AML-193 (cell line): ENCODE measurements around the gene CCDC138.

Experiments used
- DNase-seq, 2 experiments: peaks; one replicate each; lab custom pipeline; 2025; lab: John Stamatoyannopoulos, UW

Gene CCDC138

DNA sequence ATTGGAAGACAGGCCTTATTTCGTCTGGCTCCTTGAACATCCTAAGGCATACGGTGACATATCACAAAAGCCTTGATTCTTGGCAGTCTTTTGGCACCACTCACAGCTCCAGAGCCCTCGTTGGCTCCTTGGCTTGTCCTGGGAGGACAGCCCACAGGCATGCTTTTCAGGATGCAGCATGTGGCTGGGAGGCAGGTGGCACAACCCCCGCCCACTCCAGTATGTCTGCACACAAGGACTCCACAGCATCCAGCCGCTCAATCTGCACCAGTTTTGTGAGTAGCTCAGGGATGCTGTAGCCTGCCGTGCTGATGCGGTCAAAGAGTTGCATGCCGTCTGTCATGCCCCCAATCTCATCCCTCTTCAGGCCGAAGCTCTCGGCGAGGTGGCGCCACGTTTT, 110.2 kb downstream of the CCDC138 start:
- no peak for DNase-seq

DNA sequence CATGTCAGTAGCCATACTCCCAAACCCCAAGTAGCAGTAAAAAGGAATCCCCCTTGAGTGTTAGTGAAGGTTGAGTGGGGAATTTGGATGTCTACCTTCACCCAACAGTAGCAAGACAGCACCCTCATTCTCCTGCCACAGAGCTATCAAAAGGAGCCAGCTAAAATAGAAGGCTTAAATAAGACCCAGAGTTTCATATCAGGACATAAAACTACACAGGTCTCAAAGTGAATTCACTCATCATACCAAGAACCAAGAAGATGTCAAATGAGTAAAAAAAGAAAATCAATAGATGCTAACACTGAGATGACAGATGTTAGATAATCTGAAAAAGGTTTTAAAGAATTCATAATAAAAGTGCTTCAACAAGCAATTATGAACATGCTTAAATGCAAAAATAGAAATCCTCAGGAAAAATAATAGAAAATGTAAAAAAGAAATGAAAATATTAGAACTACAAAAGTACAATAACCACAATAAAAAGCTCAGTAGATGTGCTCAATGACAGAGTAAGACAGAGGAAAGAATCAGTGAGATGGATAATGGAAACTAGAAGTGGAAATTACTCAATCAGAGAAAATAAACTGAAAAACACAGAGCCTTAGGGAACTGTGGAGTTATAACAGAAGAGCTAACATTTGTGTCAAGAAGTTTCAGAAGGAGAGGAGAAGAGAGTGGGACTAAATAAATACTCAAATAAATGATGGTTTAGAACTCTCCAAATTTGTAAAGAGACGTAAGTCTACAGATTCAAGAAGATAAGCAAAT, 111.9 kb downstream of the CCDC138 start:
- no peak for DNase-seq

DNA sequence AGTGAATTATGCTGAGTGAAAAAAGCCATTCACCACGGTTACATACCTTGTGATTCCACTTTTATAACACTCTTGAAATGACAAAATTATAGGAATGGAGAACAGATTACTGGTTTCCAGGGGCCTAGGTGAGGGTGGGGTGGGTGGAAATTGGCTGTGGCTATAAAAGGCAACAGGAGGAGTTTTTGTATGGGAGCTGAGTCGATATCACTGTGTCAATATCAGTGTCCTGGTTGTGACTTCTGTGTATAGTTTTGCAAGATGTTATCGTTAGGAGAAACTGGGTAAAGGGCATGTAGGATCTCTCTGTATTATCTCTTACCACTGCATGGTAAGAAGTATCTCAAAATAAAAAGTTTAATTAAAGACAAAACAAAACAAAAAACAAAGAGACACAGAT, 118.1 kb downstream of the CCDC138 start:
- no peak for DNase-seq

DNA sequence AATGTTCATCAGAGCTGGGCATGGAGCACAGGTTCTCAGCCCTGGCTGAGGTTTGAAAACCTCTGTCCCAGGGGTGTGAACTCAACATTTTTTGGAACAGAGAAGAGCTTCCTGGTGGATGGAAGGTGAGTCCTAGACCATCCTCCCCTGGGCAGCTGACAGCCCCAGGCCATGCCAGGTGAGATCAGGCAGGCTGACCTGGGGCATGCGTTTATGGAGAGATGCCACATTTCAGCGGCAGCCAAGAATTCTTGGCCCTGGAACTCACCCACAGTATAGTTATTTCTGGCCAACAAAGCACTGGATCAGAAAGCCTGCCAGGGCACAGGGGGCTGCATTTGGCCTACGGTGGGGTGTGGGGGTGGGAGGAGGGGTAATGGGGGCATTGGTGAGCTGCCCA, 118.6 kb downstream of the CCDC138 start:
- DNase-seq = no peak

DNA sequence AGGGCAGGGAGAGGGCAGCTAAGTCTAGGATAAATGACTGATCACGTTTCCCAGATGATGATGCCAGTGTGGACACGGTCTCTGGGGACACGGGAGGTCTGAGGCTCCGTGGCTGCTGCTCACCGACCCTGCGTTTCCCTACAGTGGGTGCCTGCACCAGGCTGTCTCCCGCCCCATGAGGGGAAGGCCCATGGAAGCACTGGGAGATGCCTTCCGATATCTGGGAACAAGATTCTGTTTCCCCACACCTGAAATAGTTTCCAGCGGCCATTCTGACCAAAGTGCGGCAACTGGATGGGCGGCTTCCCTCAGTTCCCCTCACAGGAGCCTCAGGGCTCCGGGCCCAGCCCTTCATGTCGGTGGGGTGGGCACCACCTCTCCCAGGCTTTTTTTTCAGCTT, 119.3 kb downstream of the CCDC138 start:
- DNase-seq = no peak

DNA sequence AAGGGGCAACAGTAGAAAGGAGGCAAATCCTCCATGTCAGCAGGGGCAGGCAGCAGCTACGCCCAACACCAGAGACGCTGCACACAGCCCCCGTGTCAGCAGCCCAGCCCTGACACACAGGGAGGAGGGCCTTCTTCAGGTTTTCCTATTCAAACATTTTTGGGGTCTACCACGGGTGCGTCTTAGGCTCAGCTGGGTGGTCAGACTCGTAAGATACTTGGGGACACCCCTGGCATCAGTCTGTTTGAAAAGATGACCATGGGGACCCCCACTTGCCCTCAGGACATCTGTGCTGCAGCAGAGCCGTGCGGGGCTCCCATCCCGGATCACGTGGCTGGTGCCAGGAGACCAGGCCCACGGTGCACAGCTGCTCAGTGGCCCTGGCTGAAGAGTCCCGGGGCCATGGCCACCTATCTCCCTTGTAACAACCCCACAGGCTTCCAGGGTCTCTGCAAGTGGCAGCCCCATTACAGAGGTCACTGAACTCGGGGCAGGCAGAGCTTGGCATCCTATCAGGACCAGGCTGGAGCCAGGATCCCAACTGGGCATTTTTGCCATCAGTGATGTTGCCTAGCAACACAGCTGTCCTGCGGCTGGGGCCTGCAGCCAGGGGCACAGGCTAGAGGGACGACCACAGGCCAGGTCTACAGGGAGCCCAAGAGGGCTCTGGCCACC, 120.0 kb downstream of the CCDC138 start:
- DNase-seq = no peak

DNA sequence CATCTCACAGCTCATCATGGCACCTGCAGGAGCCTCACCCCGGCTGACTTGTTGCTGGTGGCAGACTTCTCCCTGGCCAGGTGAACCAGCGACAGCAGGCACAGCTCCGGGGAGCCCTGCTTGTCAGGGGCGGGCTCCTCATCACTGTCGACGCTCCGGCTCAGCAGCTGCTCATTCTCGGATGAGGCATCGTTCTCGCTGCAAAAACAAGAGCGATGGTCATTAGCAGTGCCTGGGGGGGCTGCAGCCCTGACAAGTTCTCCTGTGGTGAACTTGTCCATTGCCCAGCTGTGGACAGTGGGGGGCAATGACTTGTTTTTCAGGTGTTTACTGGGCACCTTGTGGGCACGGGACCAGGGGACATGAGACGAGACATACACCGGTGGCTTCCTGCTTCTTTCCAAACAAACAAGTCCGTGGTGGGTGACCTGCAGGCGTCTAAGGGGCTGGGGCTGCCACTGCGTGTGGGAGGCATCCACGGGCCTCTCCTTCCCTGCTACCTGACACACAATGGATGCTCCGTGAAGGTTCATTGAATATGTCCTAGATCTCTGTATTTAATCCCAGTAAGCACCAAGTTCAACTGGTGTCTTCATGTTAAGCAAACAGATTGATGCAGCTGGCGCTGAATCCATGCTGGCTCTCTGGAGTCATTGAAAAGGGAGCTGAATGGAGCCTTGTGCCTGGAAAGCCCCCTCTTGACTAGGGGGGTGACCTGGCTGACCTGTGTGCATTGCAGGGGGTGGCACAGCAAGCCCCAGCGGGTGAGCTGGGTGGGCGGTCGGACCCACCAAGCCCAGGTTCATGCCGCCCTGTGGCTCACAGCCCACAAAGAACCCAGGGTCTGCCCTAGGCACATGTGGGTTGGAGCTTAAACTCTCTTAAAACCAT, 121.5 kb downstream of the CCDC138 start:
- DNase-seq = no peak

DNA sequence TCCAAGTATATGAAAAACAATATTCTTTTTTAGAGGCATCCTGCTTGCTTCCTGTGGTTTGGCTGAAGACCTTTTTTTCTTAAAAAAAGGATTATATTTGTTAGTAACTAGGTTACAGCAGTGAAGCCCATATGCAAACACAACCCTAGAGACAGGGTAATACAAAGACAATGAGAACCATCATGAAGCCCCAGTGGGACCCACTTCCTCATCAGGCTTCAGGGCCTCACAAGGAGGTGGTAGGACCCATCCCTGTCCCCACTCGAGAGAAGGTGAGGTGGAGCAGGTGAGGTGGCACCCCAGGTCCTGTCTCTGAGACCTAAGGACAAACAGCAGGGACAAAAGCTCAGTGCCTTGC, 122.1 kb downstream of the CCDC138 start:
- DNase-seq = no peak

DNA sequence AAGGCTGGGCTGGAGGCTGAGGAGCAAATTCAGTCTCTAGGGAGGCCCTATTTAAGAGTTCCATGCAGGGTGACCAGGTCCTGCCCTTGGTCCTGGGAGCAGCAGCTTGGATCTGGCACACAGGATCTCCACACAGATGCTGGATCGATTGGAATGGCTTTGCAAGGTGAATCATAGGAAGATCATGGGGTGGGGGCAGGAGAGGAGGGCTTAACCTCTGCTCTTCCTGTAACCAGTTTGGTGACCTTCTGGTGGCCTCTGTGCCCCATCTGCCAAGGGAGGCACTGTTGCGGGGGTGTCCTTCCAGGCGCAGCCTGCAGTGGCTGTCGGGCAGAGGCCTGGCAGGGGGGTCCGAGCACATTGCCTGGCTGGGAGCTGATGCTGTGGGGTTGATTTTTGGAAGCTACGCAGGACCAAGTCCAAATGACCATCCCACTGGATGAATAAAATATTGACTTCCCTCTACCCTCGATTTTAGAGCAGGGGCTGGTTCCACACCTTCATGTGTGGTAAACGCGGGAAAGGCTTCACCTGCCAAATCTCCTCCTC, 122.8 kb downstream of the CCDC138 start:
- DNase-seq = no peak

DNA sequence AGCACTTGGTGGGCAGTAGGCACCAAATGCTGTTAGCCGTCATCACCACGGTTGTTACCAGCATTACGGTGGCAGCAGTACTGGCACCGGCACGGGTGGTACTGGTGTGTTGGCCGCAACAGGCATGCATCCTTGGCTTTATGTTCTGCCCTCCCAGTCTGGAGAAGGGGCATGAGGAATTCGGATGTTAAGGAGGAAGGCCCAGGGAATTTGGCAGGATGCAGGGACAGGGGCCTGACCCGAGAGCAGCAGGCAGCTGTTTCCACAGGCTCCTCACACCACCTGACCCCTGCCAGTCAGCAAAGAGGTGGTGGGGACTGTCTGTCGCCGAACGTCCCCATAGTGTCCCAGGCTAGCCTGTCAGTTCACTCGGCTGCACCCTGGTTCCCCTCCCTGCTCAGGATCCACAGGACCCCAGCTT, 123.5 kb downstream of the CCDC138 start:
- DNase-seq = no peak

DNA sequence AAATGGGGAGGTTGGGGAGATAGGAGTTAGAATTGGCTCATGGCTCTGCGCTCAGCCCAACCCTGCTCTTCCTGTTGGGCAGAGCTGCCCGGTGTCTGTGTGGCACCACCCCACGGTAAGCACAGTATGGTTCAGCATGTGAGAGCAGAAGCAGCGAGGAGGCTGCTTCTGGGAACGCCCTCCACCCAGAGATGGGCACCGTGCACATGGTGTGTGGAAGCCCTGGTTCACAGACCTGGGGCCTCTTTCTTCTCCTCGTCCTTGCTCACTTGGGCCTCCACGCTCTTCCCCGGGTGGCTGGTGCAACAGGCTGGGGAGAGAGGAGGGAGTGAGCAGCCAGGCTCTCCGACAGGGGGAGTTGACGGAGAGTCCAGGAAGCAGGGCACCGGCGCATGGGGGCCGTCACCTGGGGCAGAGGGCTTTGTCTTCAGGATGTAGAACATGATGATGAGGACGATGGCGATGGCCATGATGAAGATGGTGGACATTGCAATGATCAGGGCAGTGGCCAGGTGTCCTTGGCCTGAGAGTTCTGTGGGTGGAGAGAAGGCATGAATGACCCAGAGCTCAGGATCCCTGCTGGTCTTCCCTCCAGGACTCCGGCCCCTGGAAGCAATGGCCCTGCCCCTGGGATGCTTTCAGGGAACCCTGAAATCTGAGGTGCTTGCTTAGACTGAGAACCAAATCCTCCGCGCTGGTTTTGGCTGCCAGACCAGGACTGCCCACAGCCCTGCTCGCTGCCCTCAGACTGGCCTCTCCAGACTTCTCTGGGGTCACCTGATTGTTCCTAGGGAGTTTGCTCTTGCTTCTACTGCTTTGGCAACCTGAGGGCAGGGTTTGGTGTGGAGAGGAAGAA, 124.2 kb downstream of the CCDC138 start:
- no peak for DNase-seq

DNA sequence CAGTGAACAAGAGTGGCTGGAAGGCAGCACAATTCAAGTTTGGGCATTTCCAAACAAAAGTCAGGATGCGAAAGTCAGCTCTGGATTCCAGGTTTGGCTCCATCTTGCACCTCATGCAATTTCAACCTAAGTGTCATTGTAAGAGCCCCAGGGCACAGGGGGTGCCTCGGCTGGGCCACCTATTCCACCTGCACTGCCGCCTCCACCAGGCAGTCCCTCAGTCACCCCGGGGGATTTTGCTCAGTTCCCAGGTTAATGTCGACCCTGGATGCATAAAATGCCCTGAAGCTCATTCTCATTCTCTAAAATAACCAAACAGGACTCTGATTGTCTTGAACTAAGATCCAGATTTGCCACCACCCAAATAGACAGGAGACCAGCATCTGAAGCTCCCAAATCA, 124.8 kb downstream of the CCDC138 start:
- no peak for DNase-seq

DNA sequence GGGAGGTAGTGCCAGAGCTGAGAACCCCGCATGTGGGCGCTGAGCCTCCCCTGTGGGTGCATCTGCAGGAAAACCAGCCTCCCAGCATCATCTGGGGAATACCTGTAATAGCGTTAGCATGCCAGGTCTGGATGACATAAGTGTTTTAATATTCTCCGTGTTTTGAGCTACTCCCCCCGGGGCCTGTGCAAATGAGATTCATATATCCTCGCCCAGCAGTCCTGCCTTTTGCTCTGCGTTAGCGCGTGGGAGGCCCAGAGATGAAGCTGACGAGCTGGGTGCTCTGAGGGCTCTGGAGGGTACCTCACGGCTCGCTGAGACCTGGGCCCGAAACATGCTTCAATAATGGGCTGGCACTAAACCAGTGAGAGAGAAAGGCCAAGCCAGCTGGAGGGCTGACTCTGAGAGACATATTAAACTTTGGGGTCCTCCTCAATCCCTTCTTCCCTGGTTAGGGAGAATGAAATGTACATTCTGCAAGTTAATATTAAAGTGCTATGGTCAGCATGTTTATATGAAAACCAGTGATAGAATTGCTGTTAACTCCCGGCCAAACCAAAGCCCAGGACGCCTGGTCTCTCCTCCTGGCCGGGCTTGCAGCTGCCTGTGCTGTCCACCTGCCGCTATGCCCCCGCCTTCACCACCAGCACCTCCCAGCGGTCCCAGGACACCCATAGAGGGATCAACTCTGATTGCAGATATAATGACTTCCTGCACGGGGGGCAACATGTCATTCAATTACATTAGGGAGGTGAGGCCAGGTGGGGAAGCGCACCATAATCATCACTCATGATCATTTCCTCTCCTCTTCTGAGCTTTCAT, 125.4 kb downstream of the CCDC138 start:
- no peak for DNase-seq

DNA sequence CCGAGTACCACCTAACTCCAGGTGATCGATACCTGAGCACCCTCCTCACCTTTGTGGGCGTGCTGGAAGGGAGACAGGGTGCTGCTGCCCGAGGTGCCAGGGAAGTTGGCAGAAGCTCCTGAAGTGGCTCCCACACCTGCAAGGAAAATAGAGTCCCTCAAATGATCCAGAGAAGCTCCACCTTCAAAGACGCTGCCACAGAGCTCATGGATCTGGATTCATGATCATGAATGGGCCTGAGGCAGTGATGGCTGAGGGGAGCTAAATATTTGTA, 126.0 kb downstream of the CCDC138 start:
- no peak for DNase-seq

DNA sequence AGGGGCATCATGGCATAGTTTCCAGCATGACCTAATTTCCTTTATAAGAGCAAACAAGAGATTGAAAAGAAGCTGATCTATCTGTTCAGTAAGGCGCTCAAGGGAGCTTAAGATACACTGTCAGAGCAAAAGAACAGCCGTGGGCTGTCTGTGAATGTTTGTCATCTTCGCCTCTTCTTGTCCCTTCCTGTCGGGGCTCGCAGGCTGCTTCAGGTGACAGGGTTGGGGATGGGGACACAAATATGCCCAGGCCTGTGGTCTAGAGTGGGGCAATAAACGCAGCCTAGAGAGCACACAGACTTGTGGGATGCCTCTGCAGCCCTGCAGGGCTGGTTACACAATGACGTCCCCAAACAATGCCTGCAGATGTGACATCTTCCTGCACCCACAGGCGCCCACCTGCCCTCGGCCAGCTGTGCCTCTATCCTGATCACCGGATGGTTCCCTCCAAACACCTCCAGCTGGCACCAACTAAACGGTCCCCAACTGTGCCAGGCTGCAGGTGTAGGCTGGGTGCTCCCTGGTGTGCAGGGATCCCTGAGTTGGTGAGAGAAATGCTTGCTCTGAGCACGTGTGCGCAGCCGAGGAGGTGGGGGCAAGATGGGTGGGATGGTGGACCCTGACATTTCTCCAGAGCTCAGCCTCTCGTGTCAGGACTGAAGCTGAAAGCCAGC, 129.7 kb downstream of the CCDC138 start:
- no peak for DNase-seq

DNA sequence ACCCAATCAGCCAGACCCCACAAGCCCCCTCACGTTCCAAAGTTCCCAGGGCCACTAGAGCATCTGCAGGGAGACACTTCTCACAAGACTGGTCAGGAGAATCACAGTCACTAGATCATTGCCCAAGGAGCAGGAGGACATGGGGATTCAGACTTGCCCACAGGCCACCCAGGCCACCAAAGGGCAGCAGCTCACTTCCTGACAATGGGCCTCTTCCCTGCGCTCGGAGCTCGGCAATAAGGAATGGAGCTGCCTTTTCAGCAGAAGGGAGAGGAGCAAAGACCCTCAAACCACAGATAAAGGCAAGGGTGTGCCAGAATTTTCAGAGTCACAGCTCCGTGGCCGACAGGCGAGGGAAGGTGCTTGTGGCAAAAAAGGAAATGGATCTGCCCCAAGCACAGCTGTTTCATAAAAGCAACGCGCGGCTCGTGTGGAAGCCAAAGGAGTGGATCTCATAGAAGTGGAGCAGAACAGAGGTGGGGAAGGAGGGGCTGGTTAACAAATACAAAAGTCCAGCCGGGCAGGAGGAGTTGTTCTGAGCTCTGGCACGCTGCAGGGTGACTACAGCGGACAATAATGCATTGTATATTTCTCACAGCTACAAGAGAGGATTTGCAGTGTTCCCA, 130.3 kb downstream of the CCDC138 start:
- DNase-seq = no peak

DNA sequence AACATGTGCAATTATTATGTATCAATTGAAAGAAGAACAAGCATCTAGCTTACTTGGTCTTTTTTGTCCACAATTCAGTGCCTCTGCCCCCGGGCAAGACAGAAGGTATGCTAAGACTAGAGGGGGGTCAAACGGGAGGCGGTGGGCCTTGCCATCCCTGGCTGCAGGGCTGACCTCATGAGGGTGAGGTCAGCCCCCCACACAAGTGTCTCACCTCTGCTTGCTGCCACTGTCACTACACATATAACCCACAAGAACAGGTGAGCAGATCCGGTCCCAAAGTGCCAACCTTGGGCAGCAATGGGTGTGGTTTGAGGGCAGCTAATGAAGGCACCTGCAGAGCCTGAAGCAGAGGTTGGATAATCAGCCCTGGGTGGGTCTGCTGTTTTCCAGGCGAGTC, 131.0 kb downstream of the CCDC138 start:
- no peak for DNase-seq

DNA sequence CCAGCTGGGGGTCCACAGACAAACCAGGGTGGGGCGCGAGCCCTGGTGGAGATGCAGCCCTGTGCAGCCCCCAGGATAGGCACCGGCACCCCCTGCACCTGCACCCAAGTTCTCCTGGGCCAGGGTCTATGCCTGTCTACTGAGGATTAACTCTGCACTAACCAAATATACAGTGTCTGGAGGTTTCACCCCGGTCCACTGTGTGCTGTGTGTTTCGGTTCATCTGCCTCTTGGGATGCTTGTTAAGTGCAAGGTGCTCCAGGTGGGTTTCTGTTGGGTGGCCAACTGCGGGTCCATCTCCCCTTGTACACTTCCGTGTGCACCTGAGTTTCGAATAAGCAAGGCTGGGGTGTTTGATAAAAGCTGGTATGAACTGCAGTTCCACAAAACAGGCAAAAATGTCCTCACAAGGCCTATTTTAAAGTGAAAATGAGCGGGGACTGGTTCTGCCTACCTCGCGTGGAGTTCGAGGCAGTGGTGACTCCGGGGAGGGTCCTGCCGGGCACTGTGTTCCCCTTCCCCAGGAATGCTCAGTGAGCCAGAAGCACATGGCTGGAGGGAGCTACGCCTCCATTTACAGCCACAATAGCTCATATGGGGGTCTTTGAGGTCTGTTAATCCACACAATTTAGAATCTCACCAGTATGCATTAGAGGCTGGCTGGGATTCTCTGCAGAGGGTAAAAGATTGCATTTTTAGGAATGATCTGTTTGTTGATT, 131.7 kb downstream of the CCDC138 start:
- no peak for DNase-seq

DNA sequence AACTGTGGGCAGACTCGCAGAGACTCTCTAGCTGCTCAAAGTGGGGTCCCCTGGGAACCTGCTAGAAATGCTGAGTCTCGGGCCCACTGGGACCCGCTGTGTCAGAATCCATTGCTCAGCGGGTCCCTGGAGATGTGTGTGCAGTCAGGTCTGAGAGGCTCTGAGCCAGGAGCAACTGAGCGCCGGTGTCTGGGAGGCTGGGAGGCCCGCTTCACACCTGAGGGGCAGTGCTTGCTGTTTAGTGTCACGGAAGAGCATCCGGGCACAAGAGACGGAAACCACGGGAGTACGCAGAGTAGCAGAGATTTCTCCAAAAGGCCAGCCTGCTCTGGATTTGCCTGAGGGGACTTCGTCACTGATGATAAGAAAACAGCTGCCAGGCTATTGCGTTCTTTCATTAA, 132.4 kb downstream of the CCDC138 start:
- DNase-seq = no peak
